GM19193 (cell line): Measurements from ENCODE around the gene TECPR1.

Experiments used
- POLR2A ChIP-seq: IDR thresholded peaks from 4 replicates; pipeline ENCODE4 v1.6.1; 2011; ENCODE audit not compliant: insufficient read depth, insufficient read length; ENCODE audit errors: extremely low read depth

The TECPR1 gene

GRCh38 chr7:98251601-98252424 lies at the start of gene TECPR1:
Gene TECPR1, minus strand, starts transcription at chr7:98252232. Its CDS starts 6,086 bp downstream, at chr7:98246146.
- peak; percentile 71 for TF ChIP-seq POLR2A

- no peak for TF ChIP-seq POLR2A
These were observed 48.8 kb upstream of the TECPR1 start for GRCh38 chr7:98300595-98301372.

DNA sequence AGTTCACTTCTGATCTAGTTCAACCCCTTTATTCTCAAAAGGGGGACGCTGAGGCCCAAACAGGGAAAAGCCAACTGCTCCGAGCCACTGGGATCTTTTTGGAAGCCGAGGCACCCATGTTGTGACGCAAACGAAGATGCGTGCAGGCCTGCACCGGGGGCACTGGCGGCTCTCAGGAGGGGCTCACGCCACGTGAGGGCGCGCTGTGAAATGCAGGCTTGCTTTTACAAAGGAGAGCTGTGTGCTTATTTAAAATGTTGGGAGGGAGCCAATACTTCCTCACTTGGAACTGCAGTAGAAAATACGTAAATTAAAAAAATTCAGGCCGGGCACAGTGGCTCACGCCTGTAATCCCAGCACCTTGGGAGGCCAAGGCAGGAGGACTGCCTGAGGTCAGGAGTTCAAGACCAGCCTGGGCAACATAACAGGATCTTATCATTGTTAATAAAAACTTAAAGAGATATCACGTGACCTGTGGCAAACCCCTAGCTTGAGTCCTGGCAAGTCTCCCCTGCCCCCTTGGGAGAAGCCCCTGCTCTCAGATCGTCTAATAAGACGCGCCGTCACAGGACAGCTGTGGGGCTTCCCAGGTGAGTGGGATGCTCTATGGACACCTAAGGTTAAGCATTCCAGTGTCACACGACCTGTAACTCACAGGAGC lies 45.7 kb upstream of the TECPR1 start:
- TF ChIP-seq POLR2A, result no peak

DNA sequence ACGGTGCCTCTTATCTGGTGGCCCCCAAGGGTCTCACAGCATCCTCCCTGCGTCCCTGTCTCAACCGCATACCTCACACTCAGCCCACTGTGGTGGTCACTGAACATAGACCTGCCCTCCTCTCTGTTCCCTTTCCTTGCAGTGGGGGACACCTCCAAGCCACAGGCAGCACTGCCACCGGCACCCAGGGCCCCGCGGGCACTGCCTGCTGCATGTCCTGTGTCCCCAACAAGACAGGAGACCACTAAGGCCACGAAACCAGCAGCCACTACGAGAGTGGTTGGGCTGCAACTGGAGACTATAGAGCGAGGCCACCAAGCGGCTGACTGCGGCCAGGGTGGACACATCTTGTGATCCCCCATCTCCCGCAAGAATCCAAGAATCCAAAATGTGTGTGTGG lies 44.8 kb upstream of the TECPR1 start:
- TF ChIP-seq POLR2A, result no peak

GRCh38 chr7:98295467-98296192 lies 43.6 kb upstream of the TECPR1 start:
- no peak for TF ChIP-seq POLR2A

DNA sequence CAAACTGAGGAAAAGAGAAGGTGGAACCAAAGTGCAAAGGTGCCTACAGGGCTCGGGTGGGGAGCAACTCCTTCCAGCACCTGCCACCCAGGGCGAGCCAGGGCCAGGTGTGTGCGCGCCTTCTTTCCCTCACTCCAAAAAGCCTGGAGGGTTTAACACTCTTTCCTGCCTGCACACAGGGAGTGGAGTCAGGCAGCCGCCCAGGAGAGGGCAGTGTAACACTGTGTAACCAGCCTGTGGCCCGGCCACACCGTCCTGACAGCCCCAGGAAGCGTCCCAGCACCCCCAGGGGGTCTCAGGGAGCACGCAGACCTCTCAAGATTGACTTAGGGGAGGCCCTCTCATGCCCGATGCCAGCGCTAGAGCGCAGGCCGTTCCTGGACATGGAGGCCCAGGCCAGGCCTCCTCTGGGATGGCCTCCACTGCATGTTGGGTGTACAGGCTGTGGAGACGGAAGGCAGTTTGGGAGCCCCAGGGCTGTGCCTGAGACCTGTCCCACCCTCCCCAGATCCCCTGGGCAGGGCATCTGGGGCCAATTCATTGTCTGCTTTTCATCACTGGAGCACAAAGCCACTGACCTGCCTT lies 42.9 kb upstream of the TECPR1 start:
- no peak for TF ChIP-seq POLR2A

DNA sequence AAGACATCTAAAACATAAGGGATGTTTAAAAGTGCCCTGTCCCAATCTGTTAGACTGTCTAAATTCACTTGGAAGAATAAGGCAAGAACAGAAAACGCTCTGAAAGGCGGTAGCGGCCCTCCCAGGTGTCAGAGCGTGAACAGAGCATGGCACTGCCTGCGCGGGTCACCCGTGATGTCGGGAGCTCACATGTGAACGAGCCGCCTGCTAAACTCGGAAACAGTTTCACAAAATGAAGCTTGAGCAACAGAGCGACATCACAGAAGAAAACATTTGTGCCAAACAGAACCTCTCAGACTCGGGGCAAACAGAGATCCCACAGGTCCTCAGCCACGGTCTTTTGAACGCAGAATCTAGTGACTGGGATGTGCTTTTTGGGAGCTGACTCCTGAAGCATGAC lies 42.3 kb upstream of the TECPR1 start:
- TF ChIP-seq POLR2A, result no peak

DNA sequence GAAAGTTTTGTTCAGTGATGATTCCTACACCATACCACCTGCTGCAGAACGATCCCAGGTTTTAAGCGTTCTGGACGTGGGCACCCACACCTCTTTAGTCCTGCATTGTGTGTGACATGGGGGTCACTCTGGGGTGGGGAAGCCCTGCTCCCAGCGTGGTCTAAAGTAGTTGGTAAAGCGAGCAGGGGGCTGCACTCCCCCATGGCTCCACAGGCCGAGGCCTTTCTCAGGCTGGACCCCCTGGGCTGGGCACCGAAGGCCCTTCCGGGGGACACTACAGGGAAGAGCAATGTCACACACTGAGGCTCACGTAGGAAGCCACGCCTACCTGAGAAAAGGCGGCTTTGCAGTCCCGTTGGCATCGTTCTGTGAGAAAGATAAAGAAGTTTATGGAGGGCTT lies 41.7 kb upstream of the TECPR1 start:
- no peak for TF ChIP-seq POLR2A

DNA sequence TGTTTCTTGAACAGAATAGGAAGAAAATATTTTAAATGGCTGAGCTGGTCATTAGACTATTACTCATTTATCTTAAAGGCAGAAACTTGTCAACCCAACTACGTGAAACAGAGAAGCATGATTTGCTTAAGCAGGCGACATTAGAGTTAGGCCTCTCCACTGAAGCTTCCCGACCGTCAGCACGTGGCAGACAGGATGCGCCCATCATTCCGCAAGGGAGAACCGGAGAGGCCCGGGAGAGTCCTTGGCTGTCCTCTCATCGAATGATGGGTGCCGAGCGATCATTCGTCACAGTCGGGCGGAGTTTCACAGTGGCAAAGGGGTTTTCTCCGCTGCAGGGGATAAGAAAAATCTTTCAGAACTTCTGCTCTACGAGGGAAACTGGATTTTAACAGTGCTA lies 41.2 kb upstream of the TECPR1 start:
- no peak for TF ChIP-seq POLR2A

DNA sequence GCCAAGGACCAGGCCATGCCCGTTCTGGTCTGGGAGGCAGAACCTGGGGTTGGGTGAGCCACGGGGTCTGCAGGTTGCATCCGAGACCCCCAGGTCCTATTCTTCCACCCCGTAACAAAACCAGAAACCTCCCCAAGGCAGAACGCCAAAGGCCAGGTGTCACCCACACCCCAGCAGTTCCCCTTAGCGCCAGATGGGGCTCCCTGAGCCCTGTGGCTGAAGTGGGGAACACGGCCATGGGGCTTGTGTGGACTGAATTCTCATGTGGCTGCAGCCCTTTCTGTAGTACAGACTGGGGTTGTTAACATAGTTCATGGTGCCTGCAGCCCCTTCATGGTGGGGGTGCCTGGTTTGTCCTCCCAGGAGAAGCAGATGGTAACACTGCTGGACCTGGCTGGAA lies 39.7 kb upstream of the TECPR1 start:
- no peak for TF ChIP-seq POLR2A

- TF ChIP-seq POLR2A, result no peak
These were observed 37.4 kb upstream of the TECPR1 start for GRCh38 chr7:98289333-98289875.

- no peak for TF ChIP-seq POLR2A
These were observed 36.2 kb upstream of the TECPR1 start for GRCh38 chr7:98288064-98288823.

DNA sequence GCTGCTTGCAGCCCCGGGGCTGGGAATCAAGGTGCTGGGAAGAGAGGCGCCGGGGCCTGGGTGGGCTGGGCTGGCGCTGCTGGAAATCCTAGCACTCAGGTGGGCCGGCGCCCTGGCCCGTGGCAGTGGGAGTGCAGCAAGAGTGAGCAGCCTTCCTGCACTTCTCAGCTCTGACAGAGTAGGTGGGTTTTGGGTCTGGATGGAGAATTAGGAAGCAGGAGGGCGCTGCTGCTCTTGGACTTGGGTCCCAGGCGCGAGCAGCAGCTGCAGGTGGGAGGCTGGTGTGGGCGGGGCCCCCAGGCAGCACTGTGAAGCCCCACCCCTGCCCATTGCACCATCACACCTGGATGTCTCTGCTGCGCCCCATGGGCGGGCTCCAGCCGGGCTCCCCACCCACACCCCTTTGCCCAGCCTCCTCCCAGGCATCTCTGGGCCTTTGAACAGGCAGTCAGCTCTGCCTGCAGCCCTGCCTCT lies 35.5 kb upstream of the TECPR1 start:
- TF ChIP-seq POLR2A, result no peak
